ENCODE results near the gene FAM168A. TPM values are rescaled to one million over a fixed set of nuclear protein-coding genes. Genes with fewer than 3 reads are reported as not detected.
A peak's percentile ranks its signal among the peaks of the same experiment; 100 is the strongest.

Gene FAM168A
- total RNA-seq, 2 donors from 2014 or later = 34.0 to 36.0 TPM

DNA sequence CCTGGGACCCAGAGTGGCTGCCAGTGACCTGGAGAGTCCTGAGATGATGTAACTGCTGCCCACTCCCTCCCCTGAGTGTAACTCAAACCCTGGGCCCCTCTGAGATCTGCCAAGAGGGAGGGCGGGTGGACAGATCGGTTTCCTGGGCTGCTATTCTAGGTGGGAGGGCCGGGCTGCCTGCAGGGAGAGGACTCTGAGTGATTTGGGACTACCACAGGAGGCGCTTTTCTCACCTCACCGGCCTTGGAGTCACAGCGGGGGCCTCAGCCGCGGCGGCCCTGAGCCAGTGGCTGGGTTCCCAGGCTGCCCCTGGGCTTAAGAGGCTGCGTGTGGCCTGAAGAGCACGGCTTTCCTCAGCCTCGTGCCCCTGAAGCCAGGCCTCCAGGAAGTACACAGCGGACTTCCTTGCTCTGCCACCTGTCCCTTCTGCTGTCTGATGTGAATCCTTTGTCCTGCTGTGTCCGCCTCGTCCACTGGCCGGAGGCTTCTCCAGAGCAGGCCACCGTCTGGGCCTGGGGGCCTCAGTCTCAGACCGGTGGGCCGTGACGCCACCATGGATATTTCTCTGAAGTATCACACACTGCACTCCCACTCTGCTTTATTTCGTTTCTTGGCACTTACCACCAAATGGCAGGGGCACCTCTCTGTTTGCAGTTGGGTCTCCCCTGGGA is 210.2 kb downstream of the FAM168A start:
- H3K36me3 ChIP-seq = no peaks in the 10 kb centered on the region
- no peak for DNase-seq (ENCODE audit: low spot score)

GRCh38 chr11:73386546-73386945 is 211.4 kb downstream of the FAM168A start:
- Histone ChIP-seq H3K27me3 (replicated peaks; ENCODE audit: insufficient read depth) (no peaks in the 10 kb centered on the region), H3K4me1 (ENCODE audit: control insufficient read depth in 1 of 2, low read depth in 2 of 2) (no peaks in the 10 kb centered on the region), H3K4me3 (no peak overlapping the region), H3K9me3 (no peaks in the 10 kb centered on the region), H3K27ac (no peak overlapping the region), H3K36me3 (no peaks in the 10 kb centered on the region)
- ATAC-seq (ENCODE audit: insufficient number of reproducible peaks, low FRiP score, low read depth) = no peak
- no peak for DNase-seq (ENCODE audit: low spot score)
- TF ChIP-seq, protein P1, sequence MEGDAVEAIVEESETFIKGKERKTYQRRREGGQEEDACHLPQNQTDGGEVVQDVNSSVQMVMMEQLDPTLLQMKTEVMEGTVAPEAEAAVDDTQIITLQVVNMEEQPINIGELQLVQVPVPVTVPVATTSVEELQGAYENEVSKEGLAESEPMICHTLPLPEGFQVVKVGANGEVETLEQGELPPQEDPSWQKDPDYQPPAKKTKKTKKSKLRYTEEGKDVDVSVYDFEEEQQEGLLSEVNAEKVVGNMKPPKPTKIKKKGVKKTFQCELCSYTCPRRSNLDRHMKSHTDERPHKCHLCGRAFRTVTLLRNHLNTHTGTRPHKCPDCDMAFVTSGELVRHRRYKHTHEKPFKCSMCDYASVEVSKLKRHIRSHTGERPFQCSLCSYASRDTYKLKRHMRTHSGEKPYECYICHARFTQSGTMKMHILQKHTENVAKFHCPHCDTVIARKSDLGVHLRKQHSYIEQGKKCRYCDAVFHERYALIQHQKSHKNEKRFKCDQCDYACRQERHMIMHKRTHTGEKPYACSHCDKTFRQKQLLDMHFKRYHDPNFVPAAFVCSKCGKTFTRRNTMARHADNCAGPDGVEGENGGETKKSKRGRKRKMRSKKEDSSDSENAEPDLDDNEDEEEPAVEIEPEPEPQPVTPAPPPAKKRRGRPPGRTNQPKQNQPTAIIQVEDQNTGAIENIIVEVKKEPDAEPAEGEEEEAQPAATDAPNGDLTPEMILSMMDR (IDR thresholded peaks at IDR 0.05) = no peak

More for the DNA sequence above, 210.2 kb downstream of the FAM168A start:
- no peaks in the 10 kb centered on the region for H3K4me1 ChIP-seq (ENCODE audit: control insufficient read depth in 1 of 2, low read depth in 2 of 2)
- TF ChIP-seq, protein P1 (IDR thresholded peaks at IDR 0.05) = no peak
- H3K27ac ChIP-seq = no peak overlapping the region
- H3K9me3 ChIP-seq = no peaks in the 10 kb centered on the region
- no peak overlapping the region for H3K4me3 ChIP-seq
- no peak for ATAC-seq (ENCODE audit: insufficient number of reproducible peaks, low FRiP score, low read depth)
- H3K27me3 ChIP-seq (replicated peaks; ENCODE audit: insufficient read depth) = no peaks in the 10 kb centered on the region

DNA sequence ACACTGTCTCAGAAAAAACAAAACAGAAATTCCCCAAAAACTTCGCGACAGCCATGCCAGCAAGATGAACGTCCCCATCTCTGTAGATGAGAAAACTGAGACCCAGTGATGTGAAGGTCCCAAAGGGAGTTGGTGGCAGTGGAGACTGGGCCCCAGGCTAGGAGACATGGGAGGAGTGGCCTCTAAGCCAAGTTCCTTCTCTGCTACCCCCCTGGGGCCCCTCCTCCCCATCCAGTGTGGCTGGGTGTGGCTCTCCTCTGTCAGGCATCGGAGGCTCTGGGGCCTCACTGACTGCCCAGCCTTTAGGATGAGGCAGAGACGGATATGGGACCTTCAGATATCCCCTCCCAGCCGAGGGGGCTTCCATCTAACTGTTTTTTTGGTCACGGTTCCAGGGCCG is 211.9 kb downstream of the FAM168A start:
- DNase-seq (ENCODE audit: low spot score) (no peak), ATAC-seq (ENCODE audit: insufficient number of reproducible peaks, low FRiP score, low read depth) (no peak)
- H3K27ac ChIP-seq = peak overlapping the region in 1 of 2 donors; percentile 0
- H3K4me3 ChIP-seq = no peak overlapping the region
- no peaks in the 10 kb centered on the region for H3K27me3 ChIP-seq (replicated peaks; ENCODE audit: insufficient read depth)
- TF ChIP-seq, protein P1 (IDR thresholded peaks at IDR 0.05) = no peak
- no peaks in the 10 kb centered on the region for H3K9me3 ChIP-seq
- H3K36me3 ChIP-seq = no peaks in the 10 kb centered on the region
- no peaks in the 10 kb centered on the region for H3K4me1 ChIP-seq (ENCODE audit: control insufficient read depth in 1 of 2, low read depth in 2 of 2)

DNA sequence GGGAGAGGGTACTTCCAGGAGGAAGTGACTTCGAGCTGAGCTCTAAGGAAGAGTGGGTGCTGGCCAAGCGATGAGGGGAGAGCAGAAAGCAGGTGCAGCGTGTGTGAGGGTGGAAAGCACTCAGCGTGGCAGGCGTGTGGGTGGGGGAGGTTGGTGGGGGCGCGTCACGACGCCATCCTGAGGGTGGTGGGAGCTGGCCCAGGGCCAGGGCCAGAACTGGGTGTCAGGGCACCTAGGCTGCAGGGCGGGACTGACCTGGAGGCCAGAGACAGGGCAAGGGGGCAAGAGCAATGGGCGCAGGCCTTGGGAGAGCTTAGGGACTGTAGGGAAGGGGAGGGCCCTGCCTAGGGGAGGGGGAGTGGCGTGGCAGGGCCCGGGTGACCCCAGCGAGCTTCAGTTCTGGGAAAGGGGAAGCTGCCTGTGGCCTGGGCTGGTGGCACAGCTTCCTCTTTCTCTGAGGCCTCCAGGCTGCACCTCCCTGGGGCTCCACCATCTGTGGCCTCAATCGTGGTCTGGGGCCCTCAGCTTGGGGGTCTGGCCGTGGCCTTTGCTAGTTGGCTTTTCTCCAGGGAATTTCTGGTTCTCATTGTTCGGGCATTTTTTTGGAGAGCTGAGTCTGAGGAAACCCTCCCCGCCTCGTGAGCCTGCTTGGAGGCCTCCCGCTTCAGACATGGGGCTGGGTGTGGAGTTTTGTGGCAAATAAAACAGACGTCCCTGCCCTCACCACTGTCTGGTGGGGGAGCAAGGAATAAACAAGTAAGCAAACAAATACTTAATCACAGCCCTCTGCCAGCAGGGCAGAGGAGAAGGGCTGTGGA is 212.8 kb downstream of the FAM168A start:
- DNase-seq (ENCODE audit: low spot score) (no peak), ATAC-seq (ENCODE audit: insufficient number of reproducible peaks, low FRiP score, low read depth) (no peak)
- Histone ChIP-seq H3K4me3 (no peak overlapping the region), H3K27ac (peak overlapping the region in 1 of 2 donors; percentile 0), H3K4me1 (ENCODE audit: control insufficient read depth in 1 of 2, low read depth in 2 of 2) (peaks cover 0 to 4% of the 10 kb centered on the region in 2 donors), H3K36me3 (no peaks in the 10 kb centered on the region), H3K9me3 (no peaks in the 10 kb centered on the region), H3K27me3 (replicated peaks; ENCODE audit: insufficient read depth) (no peaks in the 10 kb centered on the region)
- TF ChIP-seq, protein P1 (IDR thresholded peaks at IDR 0.05) = no peak

DNA sequence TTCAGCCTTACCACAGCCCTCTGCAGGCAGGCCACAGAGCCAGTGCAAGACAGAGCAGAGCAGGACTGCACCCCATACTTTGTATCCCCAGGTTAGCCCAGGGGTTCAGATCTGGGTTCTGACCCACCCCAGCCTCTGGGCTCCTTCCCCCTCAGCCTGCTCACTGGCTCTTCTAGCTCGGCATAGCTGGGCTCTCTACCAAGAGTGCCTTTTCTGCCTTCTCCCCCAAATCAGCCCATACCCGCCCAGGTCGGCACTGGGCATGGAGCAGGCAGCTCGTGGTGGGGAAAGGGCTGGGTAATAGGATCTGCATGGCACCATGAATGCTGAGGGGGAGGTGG is 213.4 kb downstream of the FAM168A start:
- H3K27me3 ChIP-seq (replicated peaks; ENCODE audit: insufficient read depth) = no peaks in the 10 kb centered on the region
- H3K9me3 ChIP-seq = no peaks in the 10 kb centered on the region
- H3K27ac ChIP-seq = no peak overlapping the region
- no peak overlapping the region for H3K4me3 ChIP-seq
- TF ChIP-seq, protein P1 (IDR thresholded peaks at IDR 0.05) = no peak
- DNase-seq (ENCODE audit: low spot score) = no peak
- H3K4me1 ChIP-seq (ENCODE audit: control insufficient read depth in 1 of 2, low read depth in 2 of 2) = peaks cover under 1 to 8% of the 10 kb centered on the region in 2 donors
- no peak for ATAC-seq (ENCODE audit: insufficient number of reproducible peaks, low FRiP score, low read depth)
- H3K36me3 ChIP-seq = no peaks in the 10 kb centered on the region
